GM20000 (cell line): Measurements from ENCODE around the gene AOPEP.

ENCODE experiments used
- DNase-seq: peaks from one replicate; pipeline ENCODE4 v3.0.0; 2012; ENCODE audit warnings: low spot score
- CTCF ChIP-seq: IDR thresholded peaks from 2 replicates; pipeline ENCODE4 v1.5.1; 2012; ENCODE audit warnings: mild to moderate bottlenecking, control low read depth; ENCODE audit errors: extremely low read depth, missing control alignments

AOPEP gene

GRCh38 chr9:95058121-95058785, 331.8 kb downstream of the AOPEP start:
- no peak for DNase-seq
- no peak for TF ChIP-seq CTCF

- TF ChIP-seq CTCF, result no peak
- no peak for DNase-seq
Measured at GRCh38 chr9:95058795-95059386, 332.4 kb downstream of the AOPEP start.

GRCh38 chr9:95060234-95060633, 333.7 kb downstream of the AOPEP start:
- TF ChIP-seq CTCF, result no peak
- no peak for DNase-seq

GRCh38 chr9:95060916-95061315, 334.4 kb downstream of the AOPEP start:
- TF ChIP-seq CTCF, result no peak
- no peak for DNase-seq

GRCh38 chr9:95061916-95062595, 335.6 kb downstream of the AOPEP start:
- TF ChIP-seq CTCF, result no peak
- DNase-seq, result no peak

GRCh38 chr9:95062596-95063065, 336.1 kb downstream of the AOPEP start:
- TF ChIP-seq CTCF, result no peak

GRCh38 chr9:95063300-95063699, 336.8 kb downstream of the AOPEP start:
- no peak for TF ChIP-seq CTCF
- no peak for DNase-seq

More at GRCh38 chr9:95062596-95063065, 336.1 kb downstream of the AOPEP start:
- no peak for DNase-seq
